Fibroblast of lung (primary cell): ENCODE measurements around the gene ZNF79.

Source experiments
- EZH2 ChIP-seq: IDR thresholded peaks from 2 replicates; pipeline ENCODE4 v1.5.1; 2012; ENCODE audit warnings: low read length, control low read depth, mild to moderate bottlenecking; ENCODE audit errors: missing control alignments
- TF ChIP-seq, protein P1 (sequence below), 2 donors: IDR thresholded peaks in 1 of 2; conservative IDR thresholded peaks in 1 of 2; 1 replicate in 1 of 2; 2 replicates in 1 of 2; pipeline ENCODE4 v1.5.1; 2011 to 2012; ENCODE audit warnings: low read length in 2 of 2, control low read depth in 1 of 2, inconsistent platforms in 1 of 2, low read depth in 1 of 2, mild to moderate bottlenecking in 1 of 2

- TF ChIP-seq, protein P1, sequence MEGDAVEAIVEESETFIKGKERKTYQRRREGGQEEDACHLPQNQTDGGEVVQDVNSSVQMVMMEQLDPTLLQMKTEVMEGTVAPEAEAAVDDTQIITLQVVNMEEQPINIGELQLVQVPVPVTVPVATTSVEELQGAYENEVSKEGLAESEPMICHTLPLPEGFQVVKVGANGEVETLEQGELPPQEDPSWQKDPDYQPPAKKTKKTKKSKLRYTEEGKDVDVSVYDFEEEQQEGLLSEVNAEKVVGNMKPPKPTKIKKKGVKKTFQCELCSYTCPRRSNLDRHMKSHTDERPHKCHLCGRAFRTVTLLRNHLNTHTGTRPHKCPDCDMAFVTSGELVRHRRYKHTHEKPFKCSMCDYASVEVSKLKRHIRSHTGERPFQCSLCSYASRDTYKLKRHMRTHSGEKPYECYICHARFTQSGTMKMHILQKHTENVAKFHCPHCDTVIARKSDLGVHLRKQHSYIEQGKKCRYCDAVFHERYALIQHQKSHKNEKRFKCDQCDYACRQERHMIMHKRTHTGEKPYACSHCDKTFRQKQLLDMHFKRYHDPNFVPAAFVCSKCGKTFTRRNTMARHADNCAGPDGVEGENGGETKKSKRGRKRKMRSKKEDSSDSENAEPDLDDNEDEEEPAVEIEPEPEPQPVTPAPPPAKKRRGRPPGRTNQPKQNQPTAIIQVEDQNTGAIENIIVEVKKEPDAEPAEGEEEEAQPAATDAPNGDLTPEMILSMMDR (conservative IDR thresholded peaks at IDR 0.05 in 1 of 2, IDR thresholded peaks at IDR 0.05 in 1 of 2; ENCODE audit: low read depth in 1 of 2, low read length in 2 of 2) = no peak
- no peak for TF ChIP-seq EZH2
These were observed 18.6 kb upstream of the ZNF79 start for GRCh38 chr9:127405344-127406125.
